IPS-11a (cell line): Measurements from ENCODE around the gene GAS7.

Experiments
- H3K4me3 ChIP-seq: one replicate; pipeline ENCODE4 v1.5.1; 2013; ENCODE audit warnings: low read depth, low read length, control low read depth

Gene GAS7

GRCh38 chr17:9959377-9959981 is 238.9 kb downstream of the GAS7 start:
- H3K4me3 ChIP-seq, result no peak overlapping the region

GRCh38 chr17:9958586-9959281 is 239.7 kb downstream of the GAS7 start:
- no peak overlapping the region for H3K4me3 ChIP-seq

GRCh38 chr17:9957244-9957643 is 241.2 kb downstream of the GAS7 start:
- H3K4me3 ChIP-seq, result no peak overlapping the region

GRCh38 chr17:9956474-9957131 is 241.8 kb downstream of the GAS7 start:
- no peak overlapping the region for H3K4me3 ChIP-seq

GRCh38 chr17:9953492-9953891 is 244.9 kb downstream of the GAS7 start:
- H3K4me3 ChIP-seq, result no peak overlapping the region

- no peak overlapping the region for H3K4me3 ChIP-seq
These were observed 246.6 kb downstream of the GAS7 start for GRCh38 chr17:9951803-9952202.

GRCh38 chr17:9948928-9949327 is 249.5 kb downstream of the GAS7 start:
- no peak overlapping the region for H3K4me3 ChIP-seq

GRCh38 chr17:9944704-9945103 is 253.7 kb downstream of the GAS7 start:
- no peak overlapping the region for H3K4me3 ChIP-seq

GRCh38 chr17:9943343-9943742 is 255.1 kb downstream of the GAS7 start:
- no peak overlapping the region for H3K4me3 ChIP-seq

GRCh38 chr17:9942885-9943284 is 255.5 kb downstream of the GAS7 start:
- H3K4me3 ChIP-seq, result no peak overlapping the region

- no peak overlapping the region for H3K4me3 ChIP-seq
These were observed 257.1 kb downstream of the GAS7 start for GRCh38 chr17:9941305-9941704.

- H3K4me3 ChIP-seq, result no peak overlapping the region
These were observed 257.6 kb downstream of the GAS7 start for GRCh38 chr17:9940841-9941240.

- H3K4me3 ChIP-seq, result no peak overlapping the region
These were observed 259.6 kb downstream of the GAS7 start for GRCh38 chr17:9938764-9939163.

- no peak overlapping the region for H3K4me3 ChIP-seq
These were observed 260.5 kb downstream of the GAS7 start for GRCh38 chr17:9937901-9938300.

- no peak overlapping the region for H3K4me3 ChIP-seq
These were observed 261.1 kb downstream of the GAS7 start for GRCh38 chr17:9937241-9937761.

- no peak overlapping the region for H3K4me3 ChIP-seq
These were observed 262.3 kb downstream of the GAS7 start for GRCh38 chr17:9936095-9936494.

- H3K4me3 ChIP-seq, result no peak overlapping the region
These were observed 263.0 kb downstream of the GAS7 start for GRCh38 chr17:9935408-9935807.

- H3K4me3 ChIP-seq, result no peak overlapping the region
These were observed 264.1 kb downstream of the GAS7 start for GRCh38 chr17:9934331-9934730.

- H3K4me3 ChIP-seq, result no peak overlapping the region
These were observed 265.9 kb downstream of the GAS7 start for GRCh38 chr17:9932491-9932890.

- H3K4me3 ChIP-seq, result no peak overlapping the region
These were observed 267.2 kb downstream of the GAS7 start for GRCh38 chr17:9931144-9931741.

GRCh38 chr17:9929871-9930270 is 268.5 kb downstream of the GAS7 start:
- H3K4me3 ChIP-seq, result no peak overlapping the region
